ENCODE results near the gene ATAD3C.
A peak's percentile ranks its signal among the peaks of the same experiment; 100 is the strongest.

DNA sequence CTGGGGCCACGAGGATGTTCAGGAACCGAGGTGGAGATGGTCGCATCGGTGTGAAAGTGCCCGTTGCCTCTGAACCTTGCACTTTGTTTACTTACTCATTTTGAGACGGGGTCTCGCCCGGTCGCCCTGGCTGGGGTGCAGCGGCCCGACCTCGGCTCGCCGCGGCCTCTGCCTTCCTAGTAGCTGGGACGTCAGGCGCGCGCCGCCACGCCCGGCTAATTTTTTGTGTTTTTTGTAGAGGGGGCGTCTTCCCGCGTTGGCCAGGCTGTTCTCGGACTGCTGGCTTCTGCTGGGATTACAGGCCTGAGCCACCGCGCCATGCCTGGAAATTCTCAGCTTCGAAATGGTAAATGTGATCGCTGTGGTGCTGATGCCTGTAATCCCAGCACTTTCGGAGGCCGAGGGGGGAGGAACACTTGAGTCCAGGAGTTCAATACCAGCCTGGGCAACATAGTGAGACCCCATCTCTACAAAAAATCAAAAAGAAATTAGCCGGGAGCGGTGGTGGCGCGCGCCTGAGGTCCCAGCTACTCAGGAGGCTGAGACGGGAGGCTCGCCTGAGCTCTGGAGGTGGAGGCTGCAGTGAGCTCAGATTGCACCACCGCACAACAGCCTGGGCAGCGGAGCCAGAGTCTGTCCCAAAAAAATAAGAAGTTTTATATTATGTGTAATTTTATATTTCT, 41.7 kb upstream of the ATAD3C start:
- TF ChIP-seq, protein P1, sequence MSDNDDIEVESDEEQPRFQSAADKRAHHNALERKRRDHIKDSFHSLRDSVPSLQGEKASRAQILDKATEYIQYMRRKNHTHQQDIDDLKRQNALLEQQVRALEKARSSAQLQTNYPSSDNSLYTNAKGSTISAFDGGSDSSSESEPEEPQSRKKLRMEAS (IDR thresholded peaks at IDR 0.05; ENCODE audit: insufficient read depth, insufficient read length) = no peak
- TF ChIP-seq, protein P2, sequence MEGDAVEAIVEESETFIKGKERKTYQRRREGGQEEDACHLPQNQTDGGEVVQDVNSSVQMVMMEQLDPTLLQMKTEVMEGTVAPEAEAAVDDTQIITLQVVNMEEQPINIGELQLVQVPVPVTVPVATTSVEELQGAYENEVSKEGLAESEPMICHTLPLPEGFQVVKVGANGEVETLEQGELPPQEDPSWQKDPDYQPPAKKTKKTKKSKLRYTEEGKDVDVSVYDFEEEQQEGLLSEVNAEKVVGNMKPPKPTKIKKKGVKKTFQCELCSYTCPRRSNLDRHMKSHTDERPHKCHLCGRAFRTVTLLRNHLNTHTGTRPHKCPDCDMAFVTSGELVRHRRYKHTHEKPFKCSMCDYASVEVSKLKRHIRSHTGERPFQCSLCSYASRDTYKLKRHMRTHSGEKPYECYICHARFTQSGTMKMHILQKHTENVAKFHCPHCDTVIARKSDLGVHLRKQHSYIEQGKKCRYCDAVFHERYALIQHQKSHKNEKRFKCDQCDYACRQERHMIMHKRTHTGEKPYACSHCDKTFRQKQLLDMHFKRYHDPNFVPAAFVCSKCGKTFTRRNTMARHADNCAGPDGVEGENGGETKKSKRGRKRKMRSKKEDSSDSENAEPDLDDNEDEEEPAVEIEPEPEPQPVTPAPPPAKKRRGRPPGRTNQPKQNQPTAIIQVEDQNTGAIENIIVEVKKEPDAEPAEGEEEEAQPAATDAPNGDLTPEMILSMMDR (IDR thresholded peaks at IDR 0.05; ENCODE audit: extremely low read depth in 1 of 2, insufficient read depth in 1 of 2, low read depth in 1 of 2, low read length in 2 of 2) = peak in 1 of 2 donors; percentile 28
- no peak for TF ChIP-seq EZH2 (IDR thresholded peaks at IDR 0.05; ENCODE audit: borderline replicate concordance, low read depth, low read length, severe bottlenecking)
- TF ChIP-seq GATA2 (IDR thresholded peaks at IDR 0.05; ENCODE audit: insufficient read depth, insufficient read length, low read depth, low read length) = no peak
- no peak for TF ChIP-seq JUN (IDR thresholded peaks at IDR 0.05; ENCODE audit: borderline replicate concordance, insufficient read depth, insufficient read length, low read depth)
- TF ChIP-seq POLR2AphosphoS5 (IDR thresholded peaks at IDR 0.05; ENCODE audit: insufficient read depth, low read depth, low read length) = no peak
- no peak for TF ChIP-seq POLR2A (IDR thresholded peaks at IDR 0.05; ENCODE audit: low read depth, low read length)

All from endothelial cell of umbilical vein (primary cell).